Suprapubic skin (tissue), 4 donors: ENCODE measurements around the gene IL32.
A peak's percentile ranks its signal among the peaks of the same experiment; 100 is the strongest.

Source experiments
- CTCF ChIP-seq, 2 donors: fragments of 200-600 bp in 1 of 2; fragments of 450-650 bp in 1 of 2; sonication (generic) in 1 of 2; IDR thresholded peaks; one replicate each; pipeline ENCODE4 v1.5.1; 2016 to 2019; ENCODE audit warnings: antibody characterized with exemption in 2 of 2, mild to moderate bottlenecking in 1 of 2, moderate library complexity in 1 of 2
- EP300 ChIP-seq: sonication (generic); formaldehyde crosslinking; IDR thresholded peaks from one replicate; pipeline ENCODE4 v1.6.1; 2017; ENCODE audit warnings: antibody characterized with exemption
- POLR2A ChIP-seq, 2 donors: fragments of 450-650 bp; IDR thresholded peaks; one replicate each; pipeline ENCODE4 v1.6.1; 2017; ENCODE audit warnings: antibody characterized with exemption in 2 of 2, mild to moderate bottlenecking in 2 of 2, moderate library complexity in 2 of 2
- POLR2AphosphoS5 ChIP-seq, 3 donors: sonication (generic); formaldehyde crosslinking; IDR thresholded peaks; one replicate each; pipeline ENCODE4 v1.6.1; 2017; ENCODE audit warnings: antibody characterized with exemption in 3 of 3

- TF ChIP-seq CTCF (IDR thresholded peaks at IDR 0.05) (peak in 1 of 2 donors; percentile 36), POLR2A (IDR thresholded peaks at IDR 0.05) (no peak), EP300 (no peak), POLR2AphosphoS5 (IDR thresholded peaks at IDR 0.05) (no peak)
Measured at GRCh38 chr16:3094289-3095027, 29.0 kb downstream of the IL32 start.
